HG02571 (cell line): ENCODE measurements around the gene TNFRSF21.
"Not testable (repeated sequence)": the region's sequence is repeated elsewhere in the genome, so short reads cannot be mapped to it uniquely, and the experiment has no call there.

ENCODE experiments used
- ATAC-seq: cut with Tn5 transposase; IDR thresholded peaks from one replicate; pipeline ENCODE4 v1.9.1; 2021; ENCODE audit warnings: mild to moderate bottlenecking, moderate library complexity; ENCODE audit not compliant: unreplicated experiment

The TNFRSF21 gene

GRCh38 chr6:47230579-47230978 lies 79.1 kb downstream of the TNFRSF21 start:
- no peak for ATAC-seq

- no peak for ATAC-seq
Measured at GRCh38 chr6:47229255-47229654, 80.5 kb downstream of the TNFRSF21 start.

- ATAC-seq, result not testable (repeated sequence)
Measured at GRCh38 chr6:47228093-47228492, 81.6 kb downstream of the TNFRSF21 start.

- ATAC-seq, result not testable (repeated sequence)
Measured at GRCh38 chr6:47223251-47223650, 86.5 kb downstream of the TNFRSF21 start.

- no peak for ATAC-seq
Measured at GRCh38 chr6:47221565-47221964, 88.1 kb downstream of the TNFRSF21 start.

GRCh38 chr6:47209632-47210031 lies 100.1 kb downstream of the TNFRSF21 start:
- ATAC-seq, result no peak

GRCh38 chr6:47207261-47207660 lies 102.4 kb downstream of the TNFRSF21 start:
- ATAC-seq, result no peak

- ATAC-seq, result no peak
Measured at GRCh38 chr6:47206626-47207025, 103.1 kb downstream of the TNFRSF21 start.

- peak; percentile 3 for ATAC-seq
Measured at GRCh38 chr6:47203938-47204611, 105.6 kb downstream of the TNFRSF21 start.

GRCh38 chr6:47203266-47203937 lies 106.3 kb downstream of the TNFRSF21 start:
- peak; percentile 91 for ATAC-seq

- ATAC-seq, result no peak
Measured at GRCh38 chr6:47202644-47203205, 107.0 kb downstream of the TNFRSF21 start.

- no peak for ATAC-seq
Measured at GRCh38 chr6:47200536-47201334, 109.0 kb downstream of the TNFRSF21 start.

GRCh38 chr6:47197682-47198640 lies 111.7 kb downstream of the TNFRSF21 start:
- ATAC-seq, result no peak

- no peak for ATAC-seq
Measured at GRCh38 chr6:47196113-47196512, 113.6 kb downstream of the TNFRSF21 start.

GRCh38 chr6:47195011-47195650 lies 114.6 kb downstream of the TNFRSF21 start:
- no peak for ATAC-seq

- no peak for ATAC-seq
Measured at GRCh38 chr6:47188588-47189021, 121.1 kb downstream of the TNFRSF21 start.

- no peak for ATAC-seq
Measured at GRCh38 chr6:47187893-47188587, 121.7 kb downstream of the TNFRSF21 start.

GRCh38 chr6:47187113-47187512 lies 122.6 kb downstream of the TNFRSF21 start:
- no peak for ATAC-seq

GRCh38 chr6:47182291-47182957 lies 127.3 kb downstream of the TNFRSF21 start:
- ATAC-seq, result no peak
